NOMO-1 (cell line): Measurements from ENCODE around the gene RPS6KA2.
"Not testable (repeated sequence)": the region's sequence is repeated elsewhere in the genome, so short reads cannot be mapped to it uniquely, and the experiment has no call there.

Experiments used
- DNase-seq, 2 experiments: peaks; one replicate each; lab custom pipeline; 2025; ENCODE audit not compliant: unreplicated experiment in 2 of 2; lab: John Stamatoyannopoulos, UW

RPS6KA2 gene

DNA sequence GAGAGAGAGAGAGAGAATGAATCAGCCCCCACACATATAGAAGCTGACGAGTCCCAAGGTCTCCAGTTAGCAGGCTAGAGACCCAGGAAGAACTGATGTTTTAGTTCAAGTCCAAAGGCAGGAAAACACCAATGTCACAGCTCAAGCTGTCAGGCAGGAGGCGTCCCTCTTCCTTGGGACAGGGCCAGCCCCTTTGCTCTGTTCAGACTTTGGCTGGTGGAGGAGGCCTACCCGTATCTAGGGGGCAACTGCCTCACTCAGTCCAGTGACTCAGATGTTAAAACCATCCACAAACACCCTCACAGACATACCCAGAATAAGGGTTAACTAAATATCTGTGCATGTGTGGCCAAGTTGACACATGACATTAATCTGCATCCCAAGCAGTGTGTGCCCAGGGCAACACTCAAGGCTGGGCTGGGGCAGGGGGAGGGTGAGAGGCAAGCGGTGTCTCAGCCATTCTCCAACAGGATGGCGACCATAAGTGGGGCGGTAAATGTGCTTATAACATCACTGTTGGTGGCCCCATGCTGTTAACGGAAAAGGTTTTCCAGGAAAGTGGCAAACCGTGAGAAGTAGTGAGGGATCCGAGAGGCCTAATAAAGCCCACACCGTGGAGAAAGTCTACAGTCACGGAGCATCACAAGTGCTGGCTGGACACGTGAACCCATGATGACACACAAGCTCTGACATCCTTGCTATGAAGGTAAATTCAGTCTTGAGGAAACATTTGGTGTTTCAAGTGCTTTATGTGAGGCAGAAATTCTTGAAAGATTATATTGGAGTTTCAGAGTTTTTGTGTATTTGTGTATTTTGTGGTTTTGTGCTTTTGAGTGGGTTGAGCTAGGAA lies 68.7 kb downstream of the RPS6KA2 start:
- no peak for DNase-seq

DNA sequence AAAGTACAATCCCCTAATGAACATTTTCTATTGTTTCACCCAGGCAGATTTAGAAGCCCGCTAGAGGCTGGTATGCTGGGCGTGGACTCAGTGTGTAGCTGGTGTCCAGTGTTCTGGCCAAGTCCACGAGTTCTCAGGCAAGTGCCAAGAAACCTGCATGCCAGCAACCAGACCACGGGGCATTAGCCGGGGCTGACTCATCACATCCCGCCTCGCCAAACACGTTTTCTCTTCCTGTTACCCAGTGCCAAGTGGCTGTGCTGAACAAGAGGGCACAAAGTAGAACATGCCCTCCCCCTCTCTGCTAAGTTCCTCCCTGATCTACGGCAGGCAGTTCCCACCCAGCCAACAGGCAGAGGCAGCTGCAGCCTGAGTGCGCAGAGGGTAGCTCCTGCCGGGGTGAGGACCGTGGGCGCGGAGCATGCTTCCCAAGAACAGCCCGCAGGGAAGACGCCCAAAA lies 70.2 kb downstream of the RPS6KA2 start:
- DNase-seq = peak; percentile 32 to 36

DNA sequence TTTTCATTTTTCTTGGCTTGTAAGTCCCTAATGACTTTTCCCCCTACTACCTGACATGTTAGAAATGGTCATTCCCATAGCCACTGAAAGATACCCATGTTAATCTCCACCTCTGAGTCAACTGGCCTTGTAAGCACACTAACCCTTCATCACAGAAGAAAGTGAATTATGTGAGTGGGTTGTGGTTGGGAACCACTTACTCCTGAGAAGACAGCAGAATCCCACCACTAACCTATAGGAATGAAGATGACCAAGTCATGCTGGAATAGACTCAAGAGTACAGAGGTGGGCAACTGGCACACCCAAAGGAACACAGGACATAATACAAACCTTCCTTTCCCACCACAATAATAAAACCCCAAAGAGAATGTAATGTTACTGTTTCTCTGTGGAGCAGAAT lies 70.7 kb downstream of the RPS6KA2 start:
- no peak for DNase-seq

DNA sequence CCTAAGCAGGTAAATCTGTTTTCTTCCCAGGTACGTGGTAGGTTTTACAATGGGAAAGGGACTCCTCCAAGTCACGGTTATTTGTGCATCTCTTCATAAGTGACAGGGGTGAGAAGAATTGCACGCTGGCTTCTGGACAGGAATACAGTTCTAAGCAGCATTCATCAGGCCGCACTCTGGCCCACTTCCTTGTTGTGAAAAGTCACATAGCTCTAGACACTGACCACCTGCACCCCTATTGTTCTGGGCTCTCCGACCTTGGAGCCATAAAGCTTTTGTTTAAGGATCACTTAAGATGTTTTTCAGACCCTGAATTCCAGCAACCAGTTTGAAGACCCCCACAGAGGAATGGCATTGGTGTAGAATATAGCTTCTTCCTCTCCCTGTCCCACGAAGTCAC lies 72.0 kb downstream of the RPS6KA2 start:
- DNase-seq = no peak

DNA sequence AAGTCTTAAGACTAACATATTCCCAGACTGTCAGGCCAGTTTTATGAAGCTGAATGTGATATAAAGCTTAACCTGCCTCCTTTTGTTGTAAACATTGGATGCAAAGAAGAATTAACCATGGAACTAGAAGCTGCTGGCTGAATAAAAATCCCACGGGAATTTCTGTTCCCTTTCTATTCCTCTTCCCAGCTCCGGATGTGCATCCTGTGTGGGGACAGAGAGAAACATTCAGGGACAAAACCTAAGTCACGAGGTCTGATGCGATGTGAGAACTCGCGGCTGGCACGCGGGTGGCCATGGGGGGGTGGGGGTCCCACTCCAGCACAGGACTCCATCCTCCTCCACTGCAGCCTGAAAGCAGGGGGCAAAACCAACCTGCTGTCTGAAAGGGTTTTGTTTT lies 72.7 kb downstream of the RPS6KA2 start:
- no peak for DNase-seq

DNA sequence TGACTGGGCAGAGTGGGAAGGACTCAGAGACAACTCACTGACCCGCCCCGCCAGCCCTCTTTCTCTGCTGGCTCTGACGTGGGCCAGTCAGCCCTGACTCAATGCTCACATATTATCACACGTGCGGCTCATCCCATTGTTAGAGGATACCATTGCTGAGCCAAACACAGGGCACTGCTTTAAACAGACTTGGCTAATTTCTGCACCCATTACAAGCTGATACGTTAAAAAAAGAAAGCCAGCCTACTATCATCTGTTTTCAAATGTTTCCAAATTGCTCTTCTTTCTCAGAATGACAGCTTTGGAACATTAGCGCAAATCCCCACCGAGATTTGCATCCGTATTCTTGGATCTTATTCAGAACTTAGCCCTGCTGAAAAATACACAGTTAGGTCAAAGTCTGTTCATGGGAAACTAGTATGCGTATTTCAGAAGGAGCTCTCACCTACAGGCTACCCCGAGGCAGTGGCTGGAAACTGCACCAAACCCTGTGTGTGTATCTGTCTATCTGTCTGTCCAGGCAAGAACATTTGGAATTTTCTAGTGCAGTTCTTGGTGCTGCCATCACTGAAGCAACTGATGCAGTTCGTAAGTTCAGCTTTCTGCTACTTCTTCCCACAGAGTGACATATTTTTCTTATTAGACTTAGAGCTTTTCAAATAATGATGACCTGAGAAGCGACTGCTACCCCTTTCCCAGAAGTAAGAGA lies 73.3 kb downstream of the RPS6KA2 start:
- no peak for DNase-seq

DNA sequence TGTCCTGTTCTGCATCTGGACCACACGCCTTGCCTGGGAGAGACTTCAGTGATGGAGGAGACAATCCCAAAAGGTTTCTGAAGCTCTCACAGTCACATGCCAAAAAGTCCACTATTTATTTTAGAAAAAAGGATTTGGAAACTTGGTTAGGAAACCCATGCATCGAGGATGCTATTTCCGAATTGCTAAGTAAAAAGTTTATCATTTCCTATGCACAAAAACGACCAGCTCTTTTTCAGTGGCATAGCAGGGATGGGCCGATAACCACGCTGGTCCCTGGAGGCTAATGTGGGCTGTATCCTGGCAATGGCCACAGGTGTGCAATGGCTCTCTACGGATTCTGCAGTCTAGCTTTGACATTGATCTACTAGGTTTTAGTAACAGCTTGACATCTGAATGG lies 74.5 kb downstream of the RPS6KA2 start:
- no peak for DNase-seq

DNA sequence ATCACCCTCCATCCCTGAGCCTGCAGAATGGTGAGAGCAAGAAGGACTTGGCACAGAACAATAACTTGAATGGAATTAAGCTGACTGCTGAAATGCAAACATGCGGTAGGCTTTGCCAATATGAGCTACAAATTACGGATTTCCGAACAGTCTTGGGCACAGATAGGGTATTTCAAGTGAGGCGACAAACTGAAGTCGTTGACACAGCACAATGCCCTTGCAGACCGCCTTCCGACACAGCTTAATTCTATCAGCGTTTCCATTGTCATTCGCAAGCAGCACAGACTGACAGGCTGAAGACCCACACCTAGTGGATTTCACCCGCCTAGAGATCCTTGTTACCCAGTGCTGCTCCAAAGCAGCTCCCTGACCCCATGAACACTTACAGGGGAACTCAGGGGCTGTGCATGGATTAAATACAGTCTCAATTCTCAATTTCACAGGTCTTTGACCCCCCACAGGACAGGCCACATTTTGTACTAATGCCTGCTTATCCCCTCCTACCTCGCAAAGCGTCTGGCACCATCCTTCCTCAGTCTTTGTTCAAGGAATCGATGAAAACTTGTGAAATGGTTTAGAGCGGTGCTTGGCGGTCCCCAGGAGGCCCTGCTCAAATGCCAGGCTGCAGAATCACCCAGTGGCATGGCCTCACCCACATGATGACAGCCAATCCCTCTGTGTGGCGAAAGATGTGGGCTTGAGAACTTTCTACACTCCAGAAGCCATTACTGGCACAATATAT lies 75.1 kb downstream of the RPS6KA2 start:
- DNase-seq = no peak

DNA sequence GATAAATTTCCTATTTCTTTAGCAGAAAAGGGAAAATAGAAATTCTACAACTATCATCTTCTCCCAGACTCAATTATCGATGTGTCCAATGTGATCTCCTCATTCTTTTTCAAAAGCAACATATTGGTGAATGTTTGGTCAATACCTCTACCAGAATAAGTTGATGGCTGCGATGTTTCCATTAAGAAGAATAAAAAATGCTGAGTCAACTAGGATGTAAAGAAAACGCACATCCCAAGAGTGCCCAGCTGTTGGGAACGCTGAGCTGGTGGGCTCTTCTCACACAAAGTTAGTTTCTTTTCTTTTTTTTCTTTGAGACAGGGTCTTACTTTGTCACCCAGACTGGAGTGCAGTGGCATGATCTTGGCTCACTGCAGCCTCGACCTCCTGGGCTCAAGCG lies 80.4 kb downstream of the RPS6KA2 start:
- no peak for DNase-seq

DNA sequence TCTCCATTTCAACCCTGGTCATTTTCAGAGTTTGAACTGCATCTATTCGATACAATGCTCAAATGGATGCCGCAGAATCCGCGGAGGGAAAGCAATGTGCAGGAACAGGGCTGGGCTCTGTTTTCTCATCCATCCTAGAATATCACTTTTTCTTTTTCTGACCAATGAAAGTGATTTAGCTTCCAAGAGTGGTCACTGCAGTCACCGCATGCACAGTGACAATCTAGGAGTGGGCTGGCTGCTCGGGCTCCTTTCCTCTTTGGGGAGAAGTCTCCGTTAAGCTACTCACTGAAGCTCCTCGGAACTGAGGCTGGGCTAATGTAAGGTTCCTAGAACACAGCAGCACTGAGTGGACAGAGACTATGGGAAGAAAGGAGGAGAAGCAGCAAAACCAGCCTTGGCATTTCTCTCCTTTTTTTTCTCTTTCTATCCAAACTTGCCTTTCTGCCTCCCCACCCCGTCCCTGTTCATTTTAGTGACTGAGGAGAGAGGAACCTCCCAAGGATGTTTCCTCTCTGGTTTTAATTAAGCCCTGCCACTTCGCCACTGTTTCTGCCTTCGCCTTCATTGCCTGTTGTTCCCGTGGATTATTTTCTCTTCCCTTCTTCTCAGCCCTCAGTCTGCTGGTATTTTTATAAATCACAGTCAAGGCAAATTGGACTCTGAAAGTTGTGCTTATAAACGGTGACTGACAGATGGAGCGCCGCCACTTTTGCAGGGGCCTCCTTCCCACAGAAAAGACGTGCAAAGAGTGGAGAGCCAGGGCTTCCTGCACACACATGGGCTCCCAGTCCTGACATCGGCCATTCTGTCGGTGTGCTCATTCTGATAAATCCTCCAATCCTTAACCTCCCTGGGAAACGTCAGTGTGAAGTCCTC lies 81.7 kb downstream of the RPS6KA2 start:
- DNase-seq = no peak

DNA sequence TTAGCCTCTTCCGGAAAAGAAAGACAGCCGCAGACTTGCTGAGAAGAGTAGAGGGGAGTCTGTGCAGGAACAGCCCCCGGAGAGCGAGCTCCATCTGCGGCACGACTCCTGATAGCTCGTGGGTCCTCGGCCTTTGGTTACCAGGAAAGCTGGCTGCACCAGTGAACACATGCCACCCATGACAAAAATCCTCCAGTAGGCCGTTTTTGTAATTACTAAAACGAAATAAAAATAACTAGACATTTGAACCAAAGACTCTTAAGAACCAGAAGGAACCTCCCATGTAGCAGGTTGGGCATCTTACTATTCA lies 82.8 kb downstream of the RPS6KA2 start:
- DNase-seq = no peak

DNA sequence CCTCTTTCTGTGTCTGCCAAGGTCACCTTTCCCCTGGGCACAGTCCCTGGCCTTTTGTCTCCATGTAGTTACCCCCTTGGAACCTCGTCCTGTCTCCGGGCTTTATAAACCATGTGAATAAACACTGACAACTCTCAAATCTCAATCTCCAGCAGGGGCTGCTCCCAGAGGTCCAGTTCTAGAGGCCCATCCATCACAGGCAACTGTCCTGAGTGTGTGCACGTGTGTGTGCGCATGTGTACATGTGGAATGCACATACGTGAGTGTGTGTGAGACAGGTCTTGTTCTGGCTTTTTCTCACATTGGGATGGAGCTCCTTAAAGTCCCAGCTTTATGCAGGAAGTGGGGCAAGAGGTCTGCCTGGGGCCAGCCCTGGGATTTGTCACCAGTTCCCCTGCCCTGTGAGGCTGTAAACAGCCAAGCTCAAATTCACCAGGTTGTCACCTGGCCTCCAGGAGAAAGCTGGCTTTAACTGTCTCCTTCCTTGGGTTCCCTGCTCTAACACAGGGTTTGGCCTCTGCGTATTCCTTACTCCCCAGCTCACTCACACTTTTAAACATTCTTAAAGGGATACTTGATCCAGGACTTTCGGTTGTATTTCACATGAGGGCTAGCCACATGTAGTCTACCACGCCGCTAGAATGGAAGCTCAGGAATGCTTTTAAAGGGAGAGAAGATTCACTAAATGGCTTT lies 83.3 kb downstream of the RPS6KA2 start:
- DNase-seq = no peak

DNA sequence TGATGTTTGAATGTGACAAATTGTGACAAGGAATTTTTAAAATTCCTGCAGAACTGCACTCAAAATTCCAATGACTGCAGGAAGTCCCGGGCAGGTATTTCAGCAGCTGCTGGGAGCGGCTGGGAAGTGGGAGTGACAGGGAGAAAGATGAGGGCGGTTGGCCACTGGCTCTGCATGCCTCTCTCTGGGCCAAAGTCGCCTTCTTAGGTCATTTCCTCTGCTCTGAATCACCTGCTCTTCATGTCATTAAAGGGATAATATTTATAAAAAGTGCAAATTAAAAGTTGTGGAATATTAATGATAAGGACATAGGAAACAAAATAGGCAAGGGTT lies 84.5 kb downstream of the RPS6KA2 start:
- no peak for DNase-seq

DNA sequence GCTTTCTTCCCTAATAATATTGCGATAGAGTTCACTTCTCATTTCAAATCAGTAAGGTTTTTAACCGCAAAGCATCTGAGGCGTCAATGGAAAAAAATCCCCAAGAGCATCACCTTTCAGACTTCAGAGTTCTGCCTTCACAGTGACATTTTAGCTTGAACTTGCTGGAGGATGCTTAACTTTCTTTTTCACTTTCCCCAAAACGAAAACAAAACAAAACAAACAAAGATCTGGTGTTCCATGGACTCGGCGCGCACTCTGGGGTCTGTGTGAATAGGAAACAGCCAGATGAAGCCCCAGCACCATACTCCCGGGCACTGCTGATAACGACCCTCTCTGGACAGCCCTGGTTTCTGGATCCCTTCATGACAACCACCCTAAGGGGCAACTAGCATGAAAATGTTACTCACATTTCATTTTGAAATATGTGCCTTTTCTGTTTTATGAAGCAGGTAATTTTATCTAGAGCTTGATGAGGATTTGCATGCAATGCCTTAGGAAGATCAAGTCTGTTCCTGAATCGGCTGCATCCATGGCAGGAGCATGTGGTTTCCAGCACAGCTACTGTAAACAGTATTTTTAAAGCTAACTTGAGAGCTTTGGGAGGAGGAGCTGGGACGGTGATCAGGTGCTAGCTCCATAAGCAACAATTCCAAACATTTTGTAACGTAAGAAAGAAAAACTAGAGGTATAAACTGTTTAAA lies 85.0 kb downstream of the RPS6KA2 start:
- no peak for DNase-seq

DNA sequence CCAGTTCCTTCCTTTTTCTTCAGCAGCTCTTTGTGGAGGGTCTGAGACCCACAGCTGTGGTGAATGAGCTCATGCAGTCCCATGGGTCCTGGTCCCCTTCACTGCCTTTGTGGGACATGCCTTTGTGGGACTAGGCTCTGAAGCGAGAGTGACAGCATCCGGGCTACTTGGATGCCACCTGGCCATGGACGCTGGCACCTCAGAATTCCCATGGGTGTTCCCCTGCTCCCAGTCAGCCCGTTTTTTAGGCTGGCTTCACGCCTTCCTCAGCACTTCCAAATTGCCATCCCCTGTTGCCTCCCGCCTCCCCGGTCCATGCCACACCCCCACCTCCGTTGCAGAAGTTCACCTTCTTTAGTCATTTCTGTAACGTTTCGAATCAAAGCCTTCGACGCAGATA lies 85.7 kb downstream of the RPS6KA2 start:
- DNase-seq = no peak

DNA sequence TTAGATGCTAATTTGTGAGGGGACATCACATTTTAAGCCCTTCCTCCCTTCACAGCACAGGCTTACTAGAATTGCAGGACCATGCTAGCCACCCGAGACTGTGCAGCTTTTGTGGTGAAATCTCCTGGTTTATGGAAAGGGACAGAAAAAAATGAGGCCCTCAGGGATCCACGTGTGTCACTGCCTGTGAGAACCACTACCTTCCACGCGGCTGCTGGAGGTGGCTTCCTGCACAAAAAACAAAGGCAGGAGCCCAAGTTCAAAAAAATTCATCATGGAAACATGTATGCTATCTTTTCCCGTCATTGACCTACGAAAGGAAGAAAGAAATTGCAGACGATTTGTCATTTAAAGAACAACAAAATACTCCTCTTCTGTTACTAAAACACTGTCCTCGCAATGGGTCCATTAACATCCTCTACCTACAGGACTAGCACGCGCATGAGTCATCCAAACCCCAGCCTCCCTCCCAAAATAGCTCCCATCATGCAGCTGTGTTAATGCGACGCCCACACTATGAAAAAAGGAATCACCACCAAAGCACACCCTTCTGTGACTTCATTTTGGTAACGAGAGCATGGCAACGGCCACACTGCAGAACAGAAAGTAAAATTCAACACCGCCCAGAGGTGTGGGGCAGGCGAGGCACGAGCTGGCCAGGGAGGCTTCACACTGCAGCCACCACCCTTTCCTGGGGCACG lies 86.3 kb downstream of the RPS6KA2 start:
- peak; percentile 71 to 79 for DNase-seq

DNA sequence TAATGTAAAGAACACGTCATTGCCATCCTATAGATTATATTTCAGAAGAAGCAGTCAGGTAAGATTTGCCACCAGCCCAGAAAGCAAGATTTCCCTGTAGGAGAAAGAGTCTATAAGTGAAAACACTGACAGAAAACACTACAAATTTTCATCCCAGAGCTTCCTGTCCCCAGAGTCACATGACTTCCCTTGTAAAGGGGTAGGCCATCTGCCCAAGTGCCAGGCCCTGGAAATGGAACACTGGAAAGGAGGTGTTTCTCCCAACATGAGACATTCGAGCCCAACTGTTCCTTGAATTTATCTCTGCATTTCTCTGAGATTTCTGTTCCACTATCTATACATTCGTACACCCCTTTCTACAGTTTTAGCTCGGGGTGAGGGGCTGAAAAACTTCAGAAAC lies 87.5 kb downstream of the RPS6KA2 start:
- no peak for DNase-seq

DNA sequence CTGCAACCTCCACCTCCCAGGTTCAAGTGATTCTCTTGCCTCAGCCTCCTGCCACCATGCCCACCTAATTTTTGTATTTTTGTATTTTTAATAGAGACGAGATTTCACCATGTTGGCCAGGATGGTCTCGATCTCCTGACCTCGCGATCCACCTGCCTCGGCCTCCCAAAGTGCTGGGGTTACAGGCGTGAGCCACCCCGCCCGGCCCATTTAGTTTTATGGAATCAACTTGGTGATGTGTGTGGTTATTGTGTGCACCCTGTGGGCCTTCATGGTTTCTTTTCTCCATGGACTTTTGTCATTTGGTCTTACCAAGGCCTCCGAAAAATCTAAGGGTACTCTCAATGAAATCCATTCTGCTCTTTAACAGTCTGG lies 88.1 kb downstream of the RPS6KA2 start:
- DNase-seq = not testable (repeated sequence)
